Frontal cortex (tissue), 4 donors: ENCODE data around the gene COPS6. TPM values are rescaled to one million over a fixed set of nuclear protein-coding genes. Genes with fewer than 3 reads are reported as not detected.
"Not testable (repeated sequence)": the region's sequence is repeated elsewhere in the genome, so short reads cannot be mapped to it uniquely, and the experiment has no call there.

Experiments used
- DNase-seq, 2 donors: peaks; one replicate each; pipeline ENCODE4 v3.0.0; 2012; ENCODE audit warnings: low spot score in 2 of 2
- FAIRE-seq: peaks from 2 replicates; lab custom pipeline; 2012; peaks lifted over from hg19 to GRCh38; lab: Jason Lieb, UNC
- small RNA-seq: library from RNA; depleted of rRNA; stranded (forward); fragments of <200 nt; gene quantifications from one replicate; pipeline ENCODE3, GENCODE V24; 2014
- total RNA-seq: library from RNA; depleted of rRNA; stranded (reverse); fragments of >200 nt; gene quantifications from one replicate; pipeline ENCODE4 v1.2.3, GENCODE V29; 2014
- donor health status: control.
- donor health status: control.
- donor health status: control.

The COPS6 gene
- total RNA-seq, 1 donor from 2014 or later = 40.4 TPM

DNA sequence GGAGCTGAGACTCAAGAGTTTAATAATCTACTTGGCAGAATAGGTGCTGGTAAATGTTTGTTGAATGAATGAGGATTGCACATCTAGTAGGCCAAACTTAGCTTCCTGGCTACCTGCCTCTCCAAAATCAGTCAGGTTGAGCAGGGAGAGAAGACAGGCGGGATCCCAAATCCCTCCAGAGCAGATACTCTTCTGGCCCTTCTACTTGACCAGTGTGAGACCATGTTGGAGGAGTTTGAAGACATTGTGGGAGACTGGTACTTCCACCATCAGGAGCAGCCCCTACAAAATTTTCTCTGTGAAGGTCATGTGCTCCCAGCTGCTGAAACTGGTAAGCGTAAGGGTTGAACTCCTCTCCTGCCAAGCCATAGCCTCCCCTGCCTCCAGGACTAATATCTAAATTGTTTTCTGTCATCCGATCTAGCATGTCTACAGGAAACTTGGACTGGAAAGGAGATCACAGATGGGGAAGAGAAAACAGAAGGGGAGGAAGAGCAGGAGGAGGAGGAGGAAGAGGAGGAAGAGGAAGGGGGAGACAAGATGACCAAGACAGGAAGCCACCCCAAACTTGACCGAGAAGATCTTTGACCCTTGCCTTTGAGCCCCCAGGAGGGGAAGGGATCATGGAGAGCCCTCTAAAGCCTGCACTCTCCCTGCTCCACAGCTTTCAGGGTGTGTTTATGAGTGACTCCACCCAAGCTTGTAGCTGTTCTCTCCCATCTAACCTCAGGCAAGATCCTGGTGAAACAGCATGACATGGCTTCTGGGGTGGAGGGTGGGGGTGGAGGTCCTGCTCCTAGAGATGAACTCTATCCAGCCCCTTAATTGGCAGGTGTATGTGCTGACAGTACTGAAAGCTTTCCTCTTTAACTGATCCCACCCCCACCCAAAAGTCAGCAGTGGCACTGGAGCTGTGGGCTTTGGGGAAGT, 35.8 kb downstream of the COPS6 start:
- DNase-seq (no peak), FAIRE-seq (no peak)

GRCh38 chr7:100126239-100126930, 37.6 kb downstream of the COPS6 start:
- no peak for DNase-seq
- no peak for FAIRE-seq

DNA sequence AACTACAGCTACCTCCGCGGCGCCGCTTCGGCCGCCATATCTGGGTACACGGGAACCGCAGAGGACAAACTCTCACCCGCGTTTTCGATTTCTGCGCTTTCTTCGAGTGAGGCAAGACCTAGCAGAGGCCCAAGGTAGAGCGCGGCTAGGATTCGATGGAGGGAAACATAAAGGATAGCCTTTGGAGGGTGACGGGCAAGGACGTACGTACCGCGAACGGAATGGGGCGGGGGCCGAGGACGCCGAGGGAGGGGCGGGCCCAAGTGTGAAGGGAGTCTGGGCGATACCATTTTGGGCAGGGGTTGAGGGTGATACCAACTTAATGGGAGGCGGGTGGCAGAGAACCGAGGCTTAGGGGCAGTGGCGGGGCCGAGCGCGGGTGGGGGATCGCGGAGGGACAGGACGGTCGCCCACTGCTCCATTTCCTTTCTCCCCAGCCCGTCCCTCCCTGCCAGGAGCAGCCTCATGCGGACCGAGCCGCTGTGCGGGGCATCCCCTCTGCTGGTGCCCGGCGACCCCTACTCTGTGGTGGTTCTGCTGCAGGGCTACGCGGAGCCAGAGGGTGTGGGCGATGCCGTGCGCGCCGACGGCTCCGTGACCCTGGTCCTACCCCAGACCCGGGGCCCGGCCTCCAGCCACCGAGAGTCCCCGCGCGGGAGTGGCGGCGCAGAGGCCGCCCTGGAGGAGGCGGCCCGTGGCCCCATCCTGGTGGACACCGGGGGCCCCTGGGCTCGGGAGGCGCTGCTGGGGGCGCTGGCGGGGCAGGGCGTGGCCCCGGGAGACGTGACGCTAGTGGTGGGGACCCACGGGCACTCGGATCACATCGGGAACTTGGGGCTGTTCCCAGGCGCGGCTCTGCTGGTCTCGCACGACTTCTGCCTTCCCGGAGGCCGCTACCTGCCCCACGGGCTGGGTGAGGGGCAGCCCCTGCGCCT, 38.4 kb downstream of the COPS6 start, which contains the start of gene MBLAC1:
TSS of gene MBLAC1 (plus strand) at position 37 of the 935 bp plus-strand sequence. CDS start at position 466, 429 bp downstream.
- DNase-seq (peak; percentile 91 to 92), FAIRE-seq (no peak)

DNA sequence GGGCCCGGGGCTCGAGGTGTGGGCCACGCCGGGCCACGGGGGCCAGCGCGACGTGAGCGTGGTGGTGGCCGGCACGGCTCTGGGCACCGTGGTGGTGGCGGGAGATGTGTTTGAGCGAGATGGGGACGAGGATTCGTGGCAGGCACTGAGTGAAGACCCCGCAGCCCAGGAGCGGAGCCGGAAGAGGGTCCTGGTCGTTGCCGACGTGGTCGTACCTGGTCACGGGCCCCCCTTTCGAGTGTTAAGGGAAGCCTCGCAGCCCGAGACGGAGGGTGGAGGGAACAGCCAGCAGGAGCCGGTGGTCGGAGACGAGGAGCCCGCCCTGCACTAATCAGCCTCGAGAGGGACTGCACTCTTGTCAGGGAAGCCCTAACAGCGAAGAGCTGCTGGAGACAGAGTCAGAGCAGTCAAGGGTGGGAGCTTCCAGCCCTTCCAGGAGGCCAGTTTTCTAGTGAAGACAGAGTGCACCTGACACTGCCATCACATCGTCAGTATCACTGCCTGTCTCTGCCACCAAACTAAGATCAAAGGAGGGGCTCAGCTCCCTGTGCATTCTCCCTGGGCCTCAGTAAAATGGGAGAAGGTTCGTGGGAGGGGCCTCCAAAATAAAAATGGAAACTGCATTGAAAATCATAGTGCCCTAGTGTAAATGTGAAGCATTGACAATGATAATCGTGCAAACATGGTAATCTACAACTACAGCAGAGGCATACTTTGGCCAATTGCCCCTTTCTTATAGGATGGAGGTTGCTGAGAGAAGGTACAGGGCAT, 39.3 kb downstream of the COPS6 start:
- FAIRE-seq = no peak
- DNase-seq = no peak

- DNase-seq (no peak), FAIRE-seq (no peak)
Measured at GRCh38 chr7:100128637-100128963, 39.8 kb downstream of the COPS6 start.

- FAIRE-seq, DNase-seq: not testable (repeated sequence)
Measured at GRCh38 chr7:100130220-100130607, 41.4 kb downstream of the COPS6 start.

DNA sequence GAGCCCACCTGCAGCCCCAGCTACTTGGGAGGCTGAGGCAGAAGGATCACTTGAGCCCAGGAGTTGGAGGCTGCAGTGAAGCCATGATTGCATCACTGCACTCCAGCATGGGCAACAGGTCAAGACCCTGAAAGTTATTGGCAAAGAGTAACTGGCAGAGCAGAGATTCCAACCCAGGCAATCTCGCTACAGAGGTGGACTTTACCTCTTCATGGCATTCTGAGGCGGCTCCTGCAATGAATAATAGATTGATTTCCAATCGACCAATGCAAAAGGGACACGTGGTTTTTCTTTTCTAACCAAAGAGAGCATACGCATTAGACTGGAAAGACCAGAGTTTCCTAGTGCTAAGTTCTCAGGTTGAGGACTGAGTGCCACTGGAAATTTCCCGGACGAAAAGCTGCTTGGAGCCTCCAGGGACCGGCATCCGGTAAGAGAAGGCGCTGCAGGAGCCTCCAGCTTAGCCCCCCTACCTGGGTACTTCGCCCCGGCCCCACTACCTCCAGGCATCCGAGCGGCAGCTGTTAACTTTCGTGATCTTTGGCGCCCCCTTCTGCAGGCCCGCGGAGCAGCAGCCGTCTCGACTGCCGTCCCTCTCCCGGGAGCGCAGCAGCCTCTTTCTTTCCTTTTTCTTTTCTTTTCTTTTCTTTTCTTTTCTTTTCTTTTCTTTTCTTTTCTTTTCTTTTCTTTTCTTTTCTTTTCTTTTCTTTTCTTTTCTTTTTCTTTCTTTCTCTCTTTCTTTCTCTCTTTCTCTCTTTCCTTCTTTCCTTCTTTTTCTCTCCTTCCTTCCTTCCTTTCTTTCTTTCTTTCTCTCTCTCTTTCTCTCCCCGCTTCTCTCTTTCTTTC, 42.1 kb downstream of the COPS6 start:
- peak; percentile 66 to 75 for DNase-seq
- no peak for FAIRE-seq

- no peak for FAIRE-seq
Measured at GRCh38 chr7:100132126-100132525, 43.4 kb downstream of the COPS6 start.

GRCh38 chr7:100132697-100133151, 44.0 kb downstream of the COPS6 start:
- FAIRE-seq = no peak
- peak in 1 of 2 donors; percentile 58 for DNase-seq

More at GRCh38 chr7:100132126-100132525, 43.4 kb downstream of the COPS6 start:
- no peak for DNase-seq

GRCh38 chr7:100137851-100138760, 49.3 kb downstream of the COPS6 start:
- no peak for FAIRE-seq
- DNase-seq = no peak

DNA sequence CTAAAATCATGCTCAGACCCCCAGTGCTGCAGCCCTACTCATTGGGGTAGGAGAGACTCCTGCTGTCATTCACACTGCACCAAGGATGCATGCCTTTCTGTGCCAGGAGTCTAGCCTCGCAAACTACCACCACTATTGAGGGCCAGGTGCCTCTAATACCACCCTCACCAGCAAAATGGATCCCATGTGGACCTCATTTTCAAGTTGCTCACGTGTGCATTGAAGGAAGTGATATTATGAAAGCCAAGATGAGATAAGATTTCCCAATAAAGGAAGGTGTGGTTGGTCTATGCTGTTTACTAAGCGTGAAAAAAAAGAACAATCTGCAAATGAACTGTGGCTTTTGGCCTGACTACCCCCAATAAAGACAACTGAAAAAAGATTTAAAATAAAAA, 52.8 kb downstream of the COPS6 start:
- FAIRE-seq = no peak

More for the DNA sequence above, 52.8 kb downstream of the COPS6 start:
- DNase-seq = no peak

Small RNAs within 50 kb of the gene (small RNA-seq; reads per million reads assigned to genes)
- 114 reads per million, percentile 98 among the genes with 10 or more reads in this experiment for gene MIR106B
- 1,600 reads per million, percentile 99 among the genes with 10 or more reads in this experiment for gene MIR25
- 976 reads per million, percentile 99 among the genes with 10 or more reads in this experiment for gene MIR93

Other genes with a start within 250 kb of the COPS6 start
- not detected for gene OR2AE1, start 211.9 kb upstream of the COPS6 start, total RNA-seq
- 10.6 TPM for gene TRIM4, start 169.4 kb upstream of the COPS6 start, total RNA-seq
- 0.41 TPM for gene GJC3, start 159.3 kb upstream of the COPS6 start, total RNA-seq
- not detected for gene AZGP1, start 112.9 kb upstream of the COPS6 start, total RNA-seq
- gene ZKSCAN1, start 73.4 kb upstream of the COPS6 start, total RNA-seq = 85.2 TPM
- 17.9 TPM for gene ZSCAN21, start 39.2 kb upstream of the COPS6 start, total RNA-seq
- gene ZNF3, start 7.2 kb upstream of the COPS6 start, total RNA-seq = 44.4 TPM
- gene MCM7, start 12.4 kb downstream of the COPS6 start, total RNA-seq = 35.9 TPM
- 24.9 TPM for gene AP4M1, start 12.7 kb downstream of the COPS6 start, total RNA-seq
- 17.5 TPM for gene TAF6, start 30.4 kb downstream of the COPS6 start, total RNA-seq
- gene CNPY4, start 30.7 kb downstream of the COPS6 start, total RNA-seq = 17.1 TPM
- 4.9 TPM for gene MBLAC1, start 38.0 kb downstream of the COPS6 start, total RNA-seq
- 34.6 TPM for gene LAMTOR4, start 59.9 kb downstream of the COPS6 start, total RNA-seq
- 16.3 TPM for gene TRAPPC14, start 69.8 kb downstream of the COPS6 start, total RNA-seq
- gene GAL3ST4, start 79.6 kb downstream of the COPS6 start, total RNA-seq = 2.0 TPM
- gene GPC2, start 88.4 kb downstream of the COPS6 start, total RNA-seq = 75.0 TPM
- 1.2 TPM for gene STAG3, start 88.9 kb downstream of the COPS6 start, total RNA-seq
- not detected for gene PVRIG, start 131.0 kb downstream of the COPS6 start, total RNA-seq
- gene SPDYE3, start 218.7 kb downstream of the COPS6 start, total RNA-seq = not detected